Body of pancreas (tissue), 4 donors: ENCODE data around the gene OR6B2.

ENCODE experiments used
- CTCF ChIP-seq, 7 experiments: fragments of 450-650 bp in 4 of 7; fragments of 200-600 bp in 3 of 7; sonication (generic) in 3 of 7; IDR thresholded peaks; one replicate each; pipeline ENCODE4 v1.5.1; 2016 to 2019; ENCODE audit warnings: antibody characterized with exemption in 7 of 7
- POLR2A ChIP-seq, 3 donors: fragments of 450-650 bp; IDR thresholded peaks; one replicate each; pipeline ENCODE4 v1.6.1; 2016; ENCODE audit warnings: antibody characterized with exemption in 3 of 3, mild to moderate bottlenecking in 2 of 3

- TF ChIP-seq CTCF (IDR thresholded peaks at IDR 0.05) (no peak), POLR2A (IDR thresholded peaks at IDR 0.05) (no peak)
These were observed 18.0 kb upstream of the OR6B2 start for GRCh38 chr2:240048237-240048636.
